ENCODE data around the gene ALPK1. TPM values are rescaled to one million over a fixed set of nuclear protein-coding genes. Genes with fewer than 3 reads are reported as not detected.

Gene ALPK1
- total RNA-seq, 2 experiments from 2014 or later, result 38.8 to 39.9 TPM

DNA sequence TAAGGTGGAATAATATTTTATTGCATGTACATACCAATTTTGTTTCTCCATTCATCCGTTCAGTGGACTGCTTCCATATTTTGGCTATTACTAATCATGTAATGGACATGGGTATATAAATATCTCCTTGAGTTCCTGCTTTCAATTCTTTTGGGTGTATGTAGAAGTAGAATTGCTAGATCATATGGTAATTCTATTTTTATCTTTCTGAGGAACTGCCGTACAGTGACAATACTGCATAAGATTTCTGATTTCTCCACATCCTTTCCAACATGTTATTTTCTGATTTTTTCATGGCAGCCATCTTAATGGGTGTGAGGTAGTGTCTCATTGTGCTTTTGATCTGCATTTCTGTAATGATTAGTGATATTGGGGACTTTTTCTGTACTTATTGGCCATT, 19.2 kb downstream of the ALPK1 start:
- Mint-ChIP-seq H3K9me3 (no peaks in the 10 kb centered on the region), H3K27ac (no peak overlapping the region), H3K36me3 (ENCODE audit: low read depth) (peaks cover 19% of the 10 kb centered on the region), H3K4me1 (ENCODE audit: low read depth) (peaks cover 20% of the 10 kb centered on the region), H3K4me3 (no peak overlapping the region), H3K27me3 (ENCODE audit: low read depth) (no peaks in the 10 kb centered on the region)
- no peak for DNase-seq
- intact Hi-C loops (cut with micrococcal nuclease), result no loop called here
- CTCF ChIA-PET, result no interaction called here

- DNase-seq, result no peak
- Mint-ChIP-seq H3K4me1 (ENCODE audit: low read depth) (peaks cover 24% of the 10 kb centered on the region), H3K4me3 (no peak overlapping the region), H3K27me3 (ENCODE audit: low read depth) (no peaks in the 10 kb centered on the region), H3K27ac (no peak overlapping the region), H3K36me3 (ENCODE audit: low read depth) (peaks cover 22% of the 10 kb centered on the region), H3K9me3 (no peaks in the 10 kb centered on the region)
- CTCF ChIA-PET, result interaction anchor here (0.6 kb wide), 1 partner anchor 49 kb away, joined by 4 read pairs; no protein-coding TSS in a partner anchor
- intact Hi-C loops (cut with micrococcal nuclease), result no loop called here
Observed at GRCh38 chr4:112318239-112319142, 21.3 kb downstream of the ALPK1 start.

- CTCF ChIA-PET, result interaction anchor here (0.7 to 1.4 kb wide), 8 partner anchors 10 to 222 kb away, joined by 3 to 6 read pairs (median 3); no protein-coding TSS in a partner anchor
- no peak overlapping the region for H3K27ac Mint-ChIP-seq
- peak; percentile 90 for DNase-seq
- H3K4me3 Mint-ChIP-seq, result no peak overlapping the region
- intact Hi-C loops (cut with micrococcal nuclease), result loop anchor here (1.0 to 10.0 kb wide), 7 partner anchors 19 to 313 kb away; partner anchors contain the start of genes AP1AR, LARP7 and ZGRF1
- H3K27me3 Mint-ChIP-seq (ENCODE audit: low read depth), result no peaks in the 10 kb centered on the region
- no peaks in the 10 kb centered on the region for H3K9me3 Mint-ChIP-seq
- H3K4me1 Mint-ChIP-seq (ENCODE audit: low read depth), result peaks cover 19% of the 10 kb centered on the region
- H3K36me3 Mint-ChIP-seq (ENCODE audit: low read depth), result peaks cover 18% of the 10 kb centered on the region
Observed at GRCh38 chr4:112321776-112322684, 24.9 kb downstream of the ALPK1 start.

DNA sequence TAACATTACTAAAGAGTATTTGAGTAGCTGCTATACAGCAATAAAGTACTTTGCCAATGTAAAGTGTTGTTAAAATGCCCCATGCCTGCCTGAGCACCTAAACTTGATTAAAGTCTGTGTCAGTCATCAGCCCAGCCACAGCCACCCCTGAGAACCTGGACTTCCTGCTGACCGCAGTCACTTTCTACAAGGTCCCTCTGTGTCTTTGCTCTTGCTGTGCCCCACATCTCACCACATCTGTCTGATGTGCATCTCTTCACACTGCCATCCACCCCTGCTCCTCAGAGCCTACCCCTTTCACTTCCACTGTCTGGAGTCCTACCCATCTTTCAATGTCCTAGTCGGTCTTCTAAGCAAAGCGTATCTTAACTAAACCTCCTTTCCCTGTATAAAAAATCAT, 25.7 kb downstream of the ALPK1 start:
- no peak overlapping the region for H3K27ac Mint-ChIP-seq
- CTCF ChIA-PET, result interaction anchor here (1.0 to 1.2 kb wide), 3 partner anchors 42 to 107 kb away, joined by 3 to 4 read pairs (median 3); no protein-coding TSS in a partner anchor
- DNase-seq, result no peak
- intact Hi-C loops (cut with micrococcal nuclease), result loop anchor here (1.0 to 10.0 kb wide), 4 partner anchors 36 to 312 kb away; partner anchors contain the start of genes AP1AR, LARP7 and ZGRF1
- peaks cover 19% of the 10 kb centered on the region for H3K4me1 Mint-ChIP-seq (ENCODE audit: low read depth)
- no peaks in the 10 kb centered on the region for H3K9me3 Mint-ChIP-seq
- no peaks in the 10 kb centered on the region for H3K27me3 Mint-ChIP-seq (ENCODE audit: low read depth)
- H3K4me3 Mint-ChIP-seq, result no peak overlapping the region
- peaks cover 14% of the 10 kb centered on the region for H3K36me3 Mint-ChIP-seq (ENCODE audit: low read depth)

GRCh38 chr4:112325530-112325929, 28.4 kb downstream of the ALPK1 start:
- H3K4me1 Mint-ChIP-seq (ENCODE audit: low read depth), result peaks cover 9% of the 10 kb centered on the region
- H3K27ac Mint-ChIP-seq, result no peak overlapping the region
- no peak overlapping the region for H3K4me3 Mint-ChIP-seq
- H3K27me3 Mint-ChIP-seq (ENCODE audit: low read depth), result no peaks in the 10 kb centered on the region
- no peak for DNase-seq
- H3K36me3 Mint-ChIP-seq (ENCODE audit: low read depth), result peaks cover 6% of the 10 kb centered on the region
- intact Hi-C loops (cut with micrococcal nuclease), result loop anchor here (5.0 to 10.0 kb wide), 2 partner anchors 309 to 442 kb away; partner anchors contain the start of genes LARP7 and ZGRF1
- no peaks in the 10 kb centered on the region for H3K9me3 Mint-ChIP-seq
- CTCF ChIA-PET, result interaction anchor here (0.7 to 1.5 kb wide), 3 partner anchors 197 to 456 kb away, joined by 3 to 4 read pairs (median 4); no protein-coding TSS in a partner anchor

GRCh38 chr4:112327965-112328733, 31.0 kb downstream of the ALPK1 start:
- Mint-ChIP-seq H3K36me3 (ENCODE audit: low read depth) (peaks cover 5% of the 10 kb centered on the region), H3K4me1 (ENCODE audit: low read depth) (no peaks in the 10 kb centered on the region), H3K27ac (no peak overlapping the region), H3K27me3 (ENCODE audit: low read depth) (no peaks in the 10 kb centered on the region), H3K4me3 (no peak overlapping the region), H3K9me3 (no peaks in the 10 kb centered on the region)
- CTCF ChIA-PET, result interaction anchor here (0.8 to 3.3 kb wide), 11 partner anchors 17 to 437 kb away, joined by 3 to 16 read pairs (median 3); partner anchors contain the start of genes NEUROG2 and TIFA
- intact Hi-C loops (cut with micrococcal nuclease), result loop anchor here (1.0 to 10.0 kb wide), 4 partner anchors 195 to 439 kb away; partner anchors contain the start of genes LARP7 and ZGRF1
- no peak for DNase-seq

GRCh38 chr4:112328734-112329130, 31.6 kb downstream of the ALPK1 start:
- Mint-ChIP-seq H3K9me3 (no peaks in the 10 kb centered on the region), H3K4me3 (no peak overlapping the region), H3K36me3 (ENCODE audit: low read depth) (peaks cover 5% of the 10 kb centered on the region), H3K27ac (no peak overlapping the region), H3K4me1 (ENCODE audit: low read depth) (no peaks in the 10 kb centered on the region), H3K27me3 (ENCODE audit: low read depth) (no peaks in the 10 kb centered on the region)
- no peak for DNase-seq
- intact Hi-C loops (cut with micrococcal nuclease), result loop anchor here (1.0 to 10.0 kb wide), 4 partner anchors 195 to 439 kb away; partner anchors contain the start of genes LARP7 and ZGRF1
- CTCF ChIA-PET, result interaction anchor here (0.8 to 3.3 kb wide), 8 partner anchors 43 to 437 kb away, joined by 3 to 16 read pairs (median 4); partner anchors contain the start of genes NEUROG2 and TIFA

DNA sequence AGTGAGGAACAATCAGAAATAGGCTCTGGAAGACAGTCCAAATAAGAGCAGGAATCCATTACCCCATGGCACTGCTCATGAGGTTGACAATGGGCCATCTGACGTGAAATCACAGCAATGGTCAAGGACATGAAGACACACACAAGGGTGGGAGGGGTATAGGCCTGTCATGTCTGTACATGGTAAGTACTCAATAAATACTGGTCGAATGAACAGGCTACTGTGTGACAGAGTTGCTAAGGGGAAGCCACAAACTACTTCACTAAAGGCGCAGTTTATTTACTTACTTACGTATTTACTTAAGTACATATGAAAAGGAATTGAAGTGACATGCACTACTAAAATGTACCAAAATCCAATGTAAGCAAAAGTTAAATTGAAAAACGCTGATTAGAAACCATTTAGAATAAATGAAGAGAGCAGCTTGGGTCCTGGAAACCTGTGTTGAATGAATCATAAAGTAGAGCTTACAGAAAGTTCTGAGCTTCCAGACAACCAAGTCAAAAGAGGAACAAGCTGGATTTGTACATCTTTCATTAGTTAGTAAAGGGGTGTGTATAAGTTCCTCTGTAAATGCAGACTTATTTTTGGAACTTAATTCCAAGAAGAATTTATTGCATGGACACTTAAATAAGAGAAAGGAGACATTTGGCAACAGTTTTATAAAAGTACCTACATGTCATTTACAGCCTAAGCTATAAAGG, 32.7 kb downstream of the ALPK1 start:
- CTCF ChIA-PET, result no interaction called here

DNA sequence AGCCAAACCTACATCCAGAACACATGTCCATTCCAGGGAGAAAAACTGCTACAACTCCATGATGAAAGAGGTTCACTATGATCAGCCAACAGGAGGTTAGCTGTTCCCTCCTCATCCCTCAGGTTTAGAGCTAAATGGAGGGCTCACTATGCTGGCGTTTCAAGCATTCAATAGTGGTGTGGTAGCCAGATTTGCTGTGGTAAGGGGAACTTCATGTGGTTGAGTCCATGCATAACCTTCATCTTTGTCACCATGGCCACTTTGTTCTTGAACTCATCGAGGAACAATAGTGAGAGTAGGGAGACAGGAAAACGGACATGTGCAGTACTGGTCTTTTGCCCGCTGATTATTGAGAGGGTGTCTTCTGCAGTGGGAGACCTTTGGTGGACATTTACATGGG, 33.8 kb downstream of the ALPK1 start:
- no peak overlapping the region for H3K27ac Mint-ChIP-seq
- CTCF ChIA-PET, result interaction anchor here (1.3 kb wide), 1 partner anchor 10 kb away, joined by 3 read pairs; no protein-coding TSS in a partner anchor
- H3K4me1 Mint-ChIP-seq (ENCODE audit: low read depth), result no peaks in the 10 kb centered on the region
- no peak for DNase-seq
- no peak overlapping the region for H3K4me3 Mint-ChIP-seq
- no peaks in the 10 kb centered on the region for H3K9me3 Mint-ChIP-seq
- H3K36me3 Mint-ChIP-seq (ENCODE audit: low read depth), result peaks cover 3% of the 10 kb centered on the region
- intact Hi-C loops (cut with micrococcal nuclease), result no loop called here
- H3K27me3 Mint-ChIP-seq (ENCODE audit: low read depth), result no peaks in the 10 kb centered on the region

More for the DNA sequence above, 32.7 kb downstream of the ALPK1 start:
- H3K27ac Mint-ChIP-seq, result no peak overlapping the region
- H3K36me3 Mint-ChIP-seq (ENCODE audit: low read depth), result peaks cover 3% of the 10 kb centered on the region
- no peak overlapping the region for H3K4me3 Mint-ChIP-seq
- no peaks in the 10 kb centered on the region for H3K4me1 Mint-ChIP-seq (ENCODE audit: low read depth)
- intact Hi-C loops (cut with micrococcal nuclease), result loop anchor here (5.0 to 10.0 kb wide), 2 partner anchors 305 to 437 kb away; partner anchors contain the start of genes LARP7 and ZGRF1
- no peaks in the 10 kb centered on the region for H3K9me3 Mint-ChIP-seq
- DNase-seq, result no peak
- no peaks in the 10 kb centered on the region for H3K27me3 Mint-ChIP-seq (ENCODE audit: low read depth)

DNA sequence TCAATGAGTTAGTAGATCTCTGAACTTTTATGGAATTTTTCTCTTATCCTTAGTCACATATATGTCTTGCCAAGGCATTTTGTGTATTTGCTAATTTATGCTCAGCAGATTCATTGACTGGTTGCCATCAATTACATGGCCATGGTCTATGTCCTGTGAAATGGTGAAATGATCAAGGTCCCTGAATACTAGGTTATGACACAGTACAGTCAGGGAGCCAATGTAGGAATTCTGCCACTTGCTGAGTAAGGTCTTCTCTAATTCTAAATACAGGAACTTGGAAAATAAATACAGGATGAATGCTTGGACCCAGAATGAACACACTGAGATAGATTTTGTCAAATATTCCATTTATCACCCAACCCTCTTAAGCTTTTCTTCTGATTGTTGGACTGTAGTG, 35.2 kb downstream of the ALPK1 start:
- no peak overlapping the region for H3K4me3 Mint-ChIP-seq

More for the DNA sequence above, 35.2 kb downstream of the ALPK1 start:
- no peak for DNase-seq
- Mint-ChIP-seq H3K27me3 (ENCODE audit: low read depth) (no peaks in the 10 kb centered on the region), H3K27ac (no peak overlapping the region), H3K4me1 (ENCODE audit: low read depth) (no peaks in the 10 kb centered on the region), H3K36me3 (ENCODE audit: low read depth) (peaks cover 3% of the 10 kb centered on the region), H3K9me3 (no peaks in the 10 kb centered on the region)
- intact Hi-C loops (cut with micrococcal nuclease), result no loop called here
- CTCF ChIA-PET, result interaction anchor here (0.6 to 0.7 kb wide), 2 partner anchors 13 to 163 kb away, joined by 3 to 6 read pairs; no protein-coding TSS in a partner anchor
